RPMI8226 (cell line): ENCODE measurements around the gene MAT1A.
"Not testable (repeated sequence)": the region's sequence is repeated elsewhere in the genome, so short reads cannot be mapped to it uniquely, and the experiment has no call there.

Experiments
- DNase-seq: peaks from one replicate; pipeline ENCODE4 v3.0.0-alpha.2; 2015

Gene MAT1A

GRCh38 chr10:80264081-80265056 is 25.1 kb downstream of the MAT1A start:
- DNase-seq: no peak

- DNase-seq: no peak
Measured at GRCh38 chr10:80261316-80262030, 28.0 kb downstream of the MAT1A start.

DNA sequence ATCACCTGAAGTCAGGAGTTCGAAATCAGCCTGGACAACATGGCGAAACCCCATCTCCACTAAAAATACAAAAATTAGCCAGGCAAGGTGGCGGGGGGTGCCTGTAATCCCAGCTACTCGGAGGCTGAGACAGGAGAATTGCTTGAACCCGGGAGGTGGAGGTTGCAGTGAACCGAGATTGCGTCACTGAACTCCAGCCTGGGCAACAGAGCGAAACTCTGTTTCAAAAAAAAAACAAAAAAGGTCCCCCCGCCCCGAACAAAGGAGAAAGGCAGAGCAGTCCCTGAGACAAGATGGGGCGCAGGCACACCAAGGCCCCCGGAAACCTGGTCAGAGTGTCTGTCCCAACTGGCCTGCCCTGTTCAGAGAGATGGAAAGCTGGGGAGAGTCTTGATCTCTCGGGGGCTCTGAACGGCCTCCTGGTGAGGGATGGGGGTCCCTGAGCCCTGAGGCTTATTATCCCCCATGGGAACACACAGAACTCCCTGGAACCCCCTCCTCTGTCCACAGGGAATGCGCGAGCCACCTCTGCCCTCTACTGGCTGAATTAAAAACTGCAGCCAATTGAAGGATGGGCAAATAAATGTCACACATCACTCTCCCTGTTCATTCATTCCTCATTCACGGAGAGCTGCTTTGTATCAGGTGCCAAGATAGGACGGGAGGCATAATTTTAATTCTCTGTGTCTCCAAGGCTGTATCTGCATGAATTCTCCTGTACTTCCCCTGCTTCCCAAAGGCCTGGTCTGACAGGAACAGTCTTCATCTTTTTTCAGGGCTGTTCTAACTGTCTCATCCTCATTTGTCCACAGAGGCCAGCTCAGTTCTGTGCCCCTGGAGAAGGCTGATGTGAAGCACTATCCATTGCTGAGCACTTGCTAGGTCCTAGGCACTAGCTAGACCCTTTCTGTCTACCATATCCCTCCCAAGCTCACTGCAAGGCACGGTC is 28.9 kb downstream of the MAT1A start:
- peak; percentile 40 for DNase-seq

GRCh38 chr10:80259405-80259871 is 30.0 kb downstream of the MAT1A start:
- DNase-seq: no peak

DNA sequence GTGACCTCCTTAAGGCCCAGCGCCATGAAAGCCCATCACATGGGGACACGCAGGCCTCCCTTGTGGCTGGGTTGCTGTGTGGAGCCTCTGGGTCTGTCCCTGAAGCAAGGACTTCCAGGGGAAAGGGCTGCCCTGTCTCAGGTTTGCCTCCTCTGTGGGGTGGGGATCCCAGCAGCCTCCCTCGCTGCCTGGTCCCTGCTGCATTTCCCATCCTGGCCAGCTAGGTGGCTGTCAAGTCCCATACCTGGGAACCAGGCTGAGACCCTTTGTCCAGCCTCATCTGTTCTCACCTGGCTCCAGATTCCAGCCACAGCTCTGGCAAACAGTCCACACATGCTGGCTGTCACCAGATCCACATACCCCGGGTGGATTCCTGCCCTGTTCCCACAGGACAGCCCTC is 32.7 kb downstream of the MAT1A start:
- DNase-seq: peak; percentile 52

- not testable (repeated sequence) for DNase-seq
Measured at GRCh38 chr10:80254726-80255125, 34.7 kb downstream of the MAT1A start.

DNA sequence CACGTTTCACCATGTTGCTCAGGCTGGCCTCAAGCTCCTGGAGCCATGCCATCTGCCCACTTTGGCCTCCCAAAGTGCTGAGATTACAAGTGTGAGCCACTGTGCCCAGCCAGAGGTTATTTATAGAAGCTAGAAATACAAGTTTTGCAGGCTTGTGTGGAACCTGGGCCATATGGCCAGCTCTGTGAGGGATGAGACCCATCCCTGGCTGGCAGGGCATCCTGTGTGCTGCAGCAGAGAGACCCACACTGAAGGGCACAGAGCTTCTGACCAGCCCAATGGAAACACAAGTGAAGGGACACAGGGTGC is 35.5 kb downstream of the MAT1A start:
- DNase-seq: not testable (repeated sequence)

DNA sequence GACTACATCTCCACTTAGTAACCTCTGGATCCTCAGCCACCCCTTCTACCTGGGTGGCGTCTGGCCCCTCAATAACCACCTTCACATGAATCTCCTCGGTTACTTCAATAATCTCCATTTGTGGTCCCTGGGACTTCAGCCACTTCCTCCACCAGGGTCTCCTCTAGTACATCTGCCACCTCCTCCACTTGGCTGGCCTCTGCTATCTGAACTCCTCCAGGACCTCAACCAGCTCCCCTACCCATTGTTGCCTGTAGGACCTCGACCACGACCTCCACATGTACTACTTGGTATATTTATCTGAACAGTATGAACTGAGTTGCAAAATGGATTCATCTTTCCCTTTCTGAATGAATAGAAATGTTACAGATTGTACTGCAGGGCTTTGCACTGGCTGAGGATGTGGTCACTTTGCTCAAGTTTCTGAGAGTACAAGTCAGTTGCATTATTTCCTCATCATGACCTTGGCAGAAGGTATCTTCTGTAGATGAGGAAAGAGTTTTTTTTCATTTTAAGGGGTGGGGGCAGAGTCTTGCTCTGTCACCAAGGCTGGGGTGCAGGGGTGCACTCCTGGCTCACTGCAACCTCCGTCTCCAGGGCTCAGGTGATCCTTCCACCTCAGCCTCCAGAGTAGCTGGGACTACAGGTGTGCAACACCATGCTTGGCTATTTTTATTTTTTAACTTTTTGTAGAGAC is 36.0 kb downstream of the MAT1A start:
- peak; percentile 83 for DNase-seq

DNA sequence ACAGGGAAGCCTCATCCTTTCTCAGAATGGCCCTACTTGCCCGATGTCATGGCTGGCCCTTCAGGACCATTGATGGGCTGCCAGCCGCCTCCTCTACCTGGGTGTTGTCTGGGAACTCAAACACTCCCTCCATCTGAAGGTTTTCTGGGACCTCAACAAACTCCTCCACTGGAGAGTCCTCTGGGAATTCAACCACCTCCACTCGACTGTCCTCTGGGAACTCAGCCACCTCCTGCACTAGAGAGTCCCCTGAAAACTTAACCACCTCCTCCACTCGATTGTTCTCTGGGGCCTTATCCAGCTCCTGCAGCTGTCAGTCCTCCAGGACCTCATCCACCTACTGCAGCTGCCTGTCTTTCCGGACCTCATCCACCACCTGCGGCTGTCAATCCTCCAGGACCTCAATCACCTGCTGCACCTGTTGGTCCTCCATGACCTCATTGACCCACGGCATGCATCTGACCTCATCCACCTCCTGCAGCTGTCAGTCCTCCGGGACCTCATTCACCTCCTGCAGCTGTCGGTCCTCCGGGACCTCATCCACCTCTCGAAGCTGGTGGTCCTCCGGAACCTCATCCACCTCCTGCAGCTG is 37.1 kb downstream of the MAT1A start:
- DNase-seq: peak; percentile 89

GRCh38 chr10:80251703-80252280 is 37.7 kb downstream of the MAT1A start:
- not testable (repeated sequence) for DNase-seq

GRCh38 chr10:80250399-80250798 is 39.1 kb downstream of the MAT1A start:
- not testable (repeated sequence) for DNase-seq

GRCh38 chr10:80249906-80250305 is 39.6 kb downstream of the MAT1A start:
- DNase-seq: not testable (repeated sequence)

GRCh38 chr10:80247611-80248010 is 41.8 kb downstream of the MAT1A start:
- not testable (repeated sequence) for DNase-seq

DNA sequence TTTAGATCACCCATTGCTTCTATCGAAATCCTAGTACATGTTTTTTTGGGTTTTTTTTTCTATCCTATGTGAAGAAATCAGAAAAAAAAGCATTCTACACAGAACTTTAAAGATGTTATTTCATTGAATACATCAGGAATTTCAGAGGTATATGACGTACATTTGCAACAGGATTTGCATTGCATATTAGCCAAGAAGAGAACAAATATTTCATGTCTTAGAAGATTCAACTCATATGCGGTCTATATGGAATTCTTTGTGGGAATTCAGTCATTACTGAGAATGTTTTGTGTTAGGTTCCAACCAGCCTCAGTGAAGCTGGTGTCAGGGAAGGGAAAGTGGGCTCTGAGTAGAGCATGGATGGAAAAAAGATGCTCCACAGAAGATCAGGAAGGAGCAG is 45.1 kb downstream of the MAT1A start:
- DNase-seq: not testable (repeated sequence)

GRCh38 chr10:80242341-80242740 is 47.1 kb downstream of the MAT1A start:
- not testable (repeated sequence) for DNase-seq

DNA sequence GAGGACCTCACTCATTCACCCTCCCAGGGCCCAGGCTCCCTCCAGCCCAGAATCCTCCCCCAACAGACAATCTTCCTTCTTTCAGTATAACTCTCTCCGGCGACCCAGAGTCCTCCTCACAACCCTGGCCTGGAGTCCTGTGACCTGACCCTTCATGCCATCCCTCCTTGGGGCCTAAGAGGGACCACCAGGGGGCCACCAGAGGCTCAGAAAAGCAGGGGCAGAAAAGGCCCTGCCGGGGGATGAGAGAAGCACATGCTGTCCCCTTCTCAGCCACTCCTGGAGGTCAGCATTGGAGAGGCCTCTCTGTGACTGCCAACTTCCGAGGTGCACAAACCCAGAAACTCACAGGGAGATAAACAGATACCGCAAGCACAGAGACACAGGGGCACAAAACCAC is 53.0 kb downstream of the MAT1A start:
- DNase-seq: not testable (repeated sequence)

DNA sequence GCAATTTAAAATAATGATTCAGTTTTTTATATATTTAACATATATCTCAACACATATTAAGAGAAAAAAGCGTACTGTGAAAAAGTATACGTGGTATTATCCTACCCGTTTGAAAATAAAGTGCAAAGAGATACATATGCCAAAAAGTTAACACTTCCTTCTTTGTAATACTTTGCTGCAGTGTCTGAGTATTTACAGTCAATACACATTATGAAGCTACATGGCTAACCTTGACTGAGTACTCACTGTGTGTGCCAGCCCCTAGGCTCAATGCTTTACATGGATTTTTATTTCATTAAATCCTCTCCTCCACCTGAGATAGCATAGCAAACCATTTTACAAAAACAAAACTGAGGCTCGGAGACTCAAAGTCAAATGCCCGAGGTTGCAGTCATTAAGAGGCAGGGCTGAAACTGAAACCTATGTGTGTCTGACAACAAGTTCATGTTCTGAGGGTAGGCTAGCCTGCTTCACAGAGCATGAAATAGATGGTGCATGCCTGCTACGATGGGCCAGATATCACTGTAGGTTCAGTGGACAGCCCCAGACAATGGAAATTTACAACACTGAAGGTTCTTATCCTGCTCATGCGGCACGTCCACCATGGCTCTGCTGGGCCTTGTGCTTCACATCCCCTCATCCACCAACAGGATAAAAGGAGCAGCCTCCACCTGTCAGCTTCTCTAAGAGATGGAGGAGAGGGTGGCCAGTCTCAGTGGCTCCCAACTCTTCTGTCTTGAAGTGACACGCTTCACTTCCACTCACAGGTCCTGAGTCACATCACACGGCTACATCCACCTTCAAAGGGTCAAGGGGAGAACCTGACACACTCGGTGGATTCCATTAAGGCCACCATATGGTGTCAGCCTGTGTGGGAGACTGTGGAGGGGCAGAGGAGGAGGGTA is 54.9 kb downstream of the MAT1A start:
- peak; percentile 15 for DNase-seq

- not testable (repeated sequence) for DNase-seq
Measured at GRCh38 chr10:80233871-80234270, 55.6 kb downstream of the MAT1A start.

DNA sequence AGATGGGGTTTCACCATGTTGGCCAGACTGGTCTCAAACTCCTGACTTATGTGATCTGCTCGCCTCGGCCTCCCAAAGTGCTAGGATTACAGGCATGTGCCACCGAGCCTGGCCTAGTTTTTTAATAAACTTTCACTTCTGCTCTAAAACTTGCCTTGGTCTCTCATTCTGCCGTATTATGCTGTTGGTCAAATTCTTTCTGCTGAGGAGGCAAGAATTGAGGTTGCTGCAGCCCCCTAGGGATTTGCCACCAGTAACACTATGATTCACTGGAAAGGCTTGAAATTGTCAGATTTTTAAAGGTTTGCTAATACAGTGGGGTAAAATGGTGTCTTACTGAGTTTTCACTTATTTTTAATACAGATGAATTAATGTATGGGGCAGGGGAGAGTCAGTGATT is 62.7 kb downstream of the MAT1A start:
- DNase-seq: peak; percentile 23

GRCh38 chr10:80223031-80223419 is 66.4 kb downstream of the MAT1A start:
- DNase-seq: not testable (repeated sequence)
